Breast epithelium (tissue), 4 donors: ENCODE measurements around the gene TMEM150C. TPM values are rescaled to one million over a fixed set of nuclear protein-coding genes. Genes with fewer than 3 reads are reported as not detected.

Experiments
- DNase-seq, 2 donors: peaks; one replicate each; pipeline ENCODE4 v3.0.0-alpha.2; 2019; ENCODE audit warnings: low spot score in 2 of 2
- H3K27ac ChIP-seq, 2 donors: fragments of 200-600 bp; sonication (generic) in 1 of 2; one replicate each; pipeline ENCODE4 v1.5.1; 2016 to 2019; ENCODE audit warnings: mild to moderate bottlenecking in 1 of 2
- H3K27me3 ChIP-seq, 2 donors: fragments of 200-600 bp; sonication (generic) in 1 of 2; one replicate each; pipeline versions ENCODE4 v1.5.1 to v1.6.0; 2017 to 2019; ENCODE audit warnings: control low read depth in 1 of 2, mild to moderate bottlenecking in 1 of 2
- H3K36me3 ChIP-seq: fragments of 200-600 bp; one replicate; pipeline ENCODE4 v1.5.1; 2019
- H3K4me1 ChIP-seq, 2 donors: fragments of 200-600 bp; sonication (generic); one replicate each; pipeline ENCODE4 v1.5.1; 2016 to 2019; ENCODE audit warnings: control low read depth in 1 of 2
- H3K4me3 ChIP-seq, 3 donors: fragments of 200-600 bp; sonication (generic); 1 replicate in 2 of 3; 2 replicates in 1 of 3; pipeline ENCODE4 v1.5.1; 2016 to 2019; ENCODE audit warnings: mild to moderate bottlenecking in 3 of 3, moderate library complexity in 2 of 3
- H3K9me3 ChIP-seq, 2 donors: fragments of 200-600 bp; sonication (generic) in 1 of 2; one replicate each; pipeline ENCODE4 v1.5.1; 2016 to 2019; ENCODE audit warnings: control low read depth in 1 of 2
- POLR2A ChIP-seq: fragments of 450-650 bp; IDR thresholded peaks from one replicate; pipeline ENCODE4 v1.6.1; 2016; ENCODE audit warnings: antibody characterized with exemption, mild to moderate bottlenecking, moderate library complexity
- POLR2AphosphoS5 ChIP-seq, 3 donors: sonication (generic); formaldehyde crosslinking; IDR thresholded peaks; one replicate each; pipeline ENCODE4 v1.6.1; 2017; ENCODE audit warnings: antibody characterized with exemption in 3 of 3
- intact Hi-C: fragments of 100-400 bp; cut with DNase I; formaldehyde crosslinking; loops from one replicate; pipeline ENCODE4 v1.15.1; 2023; ENCODE audit warnings: low total_unique reads
- total RNA-seq, 3 donors: library from RNA; depleted of rRNA; stranded (reverse); fragments of >200 nt; gene quantifications; one replicate each; pipeline ENCODE4 v1.1.0, GENCODE V29; 2016
- TF ChIP-seq, protein P1 (sequence below), 3 donors: fragments of 450-650 bp; IDR thresholded peaks; one replicate each; pipeline ENCODE4 v1.5.1; 2016 to 2017; ENCODE audit warnings: antibody characterized with exemption in 3 of 3, mild to moderate bottlenecking in 3 of 3, moderate library complexity in 3 of 3

Gene TMEM150C
- total RNA-seq, 3 donors from 2014 or later = 38.3 to 52.1 (median 46.7) TPM

DNA sequence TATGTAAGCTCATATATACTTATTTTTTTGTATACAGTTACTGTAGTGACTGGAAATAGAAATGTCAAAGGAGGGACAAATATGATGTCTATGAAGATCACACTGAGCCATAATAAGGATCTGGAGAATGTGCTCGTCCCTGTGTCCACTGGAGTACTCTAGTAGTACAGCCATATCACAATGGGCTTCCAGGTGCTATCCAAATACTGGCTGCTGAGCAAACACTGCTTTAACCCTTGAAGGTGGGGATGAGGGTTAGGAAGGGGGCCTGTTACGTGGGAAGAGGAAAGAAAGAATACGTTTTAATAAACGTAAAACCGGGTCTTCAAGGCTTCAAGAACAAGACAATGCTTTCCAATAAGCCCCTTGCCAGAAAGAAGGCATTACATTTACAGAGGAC, 29.8 kb upstream of the TMEM150C start:
- H3K4me1 ChIP-seq = no peaks in the 10 kb centered on the region
- no peak overlapping the region for H3K4me3 ChIP-seq
- no peaks in the 10 kb centered on the region for H3K9me3 ChIP-seq
- TF ChIP-seq, protein P1, sequence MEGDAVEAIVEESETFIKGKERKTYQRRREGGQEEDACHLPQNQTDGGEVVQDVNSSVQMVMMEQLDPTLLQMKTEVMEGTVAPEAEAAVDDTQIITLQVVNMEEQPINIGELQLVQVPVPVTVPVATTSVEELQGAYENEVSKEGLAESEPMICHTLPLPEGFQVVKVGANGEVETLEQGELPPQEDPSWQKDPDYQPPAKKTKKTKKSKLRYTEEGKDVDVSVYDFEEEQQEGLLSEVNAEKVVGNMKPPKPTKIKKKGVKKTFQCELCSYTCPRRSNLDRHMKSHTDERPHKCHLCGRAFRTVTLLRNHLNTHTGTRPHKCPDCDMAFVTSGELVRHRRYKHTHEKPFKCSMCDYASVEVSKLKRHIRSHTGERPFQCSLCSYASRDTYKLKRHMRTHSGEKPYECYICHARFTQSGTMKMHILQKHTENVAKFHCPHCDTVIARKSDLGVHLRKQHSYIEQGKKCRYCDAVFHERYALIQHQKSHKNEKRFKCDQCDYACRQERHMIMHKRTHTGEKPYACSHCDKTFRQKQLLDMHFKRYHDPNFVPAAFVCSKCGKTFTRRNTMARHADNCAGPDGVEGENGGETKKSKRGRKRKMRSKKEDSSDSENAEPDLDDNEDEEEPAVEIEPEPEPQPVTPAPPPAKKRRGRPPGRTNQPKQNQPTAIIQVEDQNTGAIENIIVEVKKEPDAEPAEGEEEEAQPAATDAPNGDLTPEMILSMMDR (IDR thresholded peaks at IDR 0.05) = no peak
- TF ChIP-seq POLR2A = no peak
- no peak for TF ChIP-seq POLR2AphosphoS5 (IDR thresholded peaks at IDR 0.05)
- H3K36me3 ChIP-seq = no peaks in the 10 kb centered on the region
- no peak for DNase-seq
- H3K27me3 ChIP-seq = no peaks in the 10 kb centered on the region
- no peak overlapping the region for H3K27ac ChIP-seq
- intact Hi-C loops = no loop called here

DNA sequence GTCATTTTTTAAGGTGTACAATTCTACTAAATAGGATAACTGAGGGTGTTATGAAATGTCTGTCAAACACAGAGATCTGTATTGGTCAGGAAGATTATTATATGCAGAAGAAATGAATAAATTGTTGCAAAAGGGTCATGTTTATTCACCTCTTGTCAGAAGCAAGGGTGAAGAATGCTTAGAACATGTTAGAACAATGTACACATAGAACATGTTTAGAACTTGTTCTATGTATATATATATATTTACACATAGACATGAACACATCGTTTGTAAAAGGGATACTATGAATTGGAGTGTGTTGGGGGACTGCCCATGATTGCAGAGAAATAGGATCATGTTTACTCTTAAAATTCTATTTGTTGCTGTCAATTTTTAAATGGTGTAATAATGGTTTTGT, 28.0 kb upstream of the TMEM150C start:
- intact Hi-C loops = no loop called here
- H3K36me3 ChIP-seq = no peaks in the 10 kb centered on the region
- no peaks in the 10 kb centered on the region for H3K4me1 ChIP-seq
- H3K27me3 ChIP-seq = no peaks in the 10 kb centered on the region
- no peak overlapping the region for H3K27ac ChIP-seq
- no peak overlapping the region for H3K4me3 ChIP-seq
- H3K9me3 ChIP-seq = no peaks in the 10 kb centered on the region
- TF ChIP-seq POLR2A (no peak), POLR2AphosphoS5 (IDR thresholded peaks at IDR 0.05) (no peak)
- TF ChIP-seq, protein P1 (IDR thresholded peaks at IDR 0.05) = no peak
- DNase-seq = no peak

DNA sequence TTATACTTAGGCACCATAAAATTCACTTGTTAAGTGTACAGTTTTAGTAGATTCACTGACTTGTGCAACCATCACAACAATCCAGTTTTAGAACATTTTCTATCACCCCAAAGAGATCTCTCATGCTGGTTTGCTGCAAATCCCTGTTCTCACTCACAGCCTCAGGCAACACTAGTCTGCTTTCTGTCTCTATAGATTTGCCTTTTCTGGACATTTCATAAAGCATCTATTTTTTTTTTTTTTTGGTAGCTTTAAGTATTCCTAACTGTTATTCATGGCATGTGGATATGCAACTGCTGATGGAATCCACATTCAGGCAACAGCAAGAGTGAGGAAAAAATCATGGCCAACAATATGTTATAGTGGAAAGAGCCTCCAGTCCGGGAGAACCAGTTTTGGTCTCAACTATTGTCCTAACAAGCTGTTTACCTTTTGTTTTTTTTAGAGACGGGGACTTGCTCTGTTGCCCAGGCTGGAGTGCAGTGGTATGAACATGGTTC, 27.0 kb upstream of the TMEM150C start:
- Histone ChIP-seq H3K36me3 (no peaks in the 10 kb centered on the region), H3K27ac (no peak overlapping the region), H3K9me3 (no peaks in the 10 kb centered on the region), H3K4me1 (no peaks in the 10 kb centered on the region), H3K4me3 (no peak overlapping the region), H3K27me3 (no peaks in the 10 kb centered on the region)
- intact Hi-C loops = no loop called here
- TF ChIP-seq POLR2AphosphoS5 (IDR thresholded peaks at IDR 0.05) = no peak
- TF ChIP-seq, protein P1 (IDR thresholded peaks at IDR 0.05) = no peak
- no peak for TF ChIP-seq POLR2A
- no peak for DNase-seq

DNA sequence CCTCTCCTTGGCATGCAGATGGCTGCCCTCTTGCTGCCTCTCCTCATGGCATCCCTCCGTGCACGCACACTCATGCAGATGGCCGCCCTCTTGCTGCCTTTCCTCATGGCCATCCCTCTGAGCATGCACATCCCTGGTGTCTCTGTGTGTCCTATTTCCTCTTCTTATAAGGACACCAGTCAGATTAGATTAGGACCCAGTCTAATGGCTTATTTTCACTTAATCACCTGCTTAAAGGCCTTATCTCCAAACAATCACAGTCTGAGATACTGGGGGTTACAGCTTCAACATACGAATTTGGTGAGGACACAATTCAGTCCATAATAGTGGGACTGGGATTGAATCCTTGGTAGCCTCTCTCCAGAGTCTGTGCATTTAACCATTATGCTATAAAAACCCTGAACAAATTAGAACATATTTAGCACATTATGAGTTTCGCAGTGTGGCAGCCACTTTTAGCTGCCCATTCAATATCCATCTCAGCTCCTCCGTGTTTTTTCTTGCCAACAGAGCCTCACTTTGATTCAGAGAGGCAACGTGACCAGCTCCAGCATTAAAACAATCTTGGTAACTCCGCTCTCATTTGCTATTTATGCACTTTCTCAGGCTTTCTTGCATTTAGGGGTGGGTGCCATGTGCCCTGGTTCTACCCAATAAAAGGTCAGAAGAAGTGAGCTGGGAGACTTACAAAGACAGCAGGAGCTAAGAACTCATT, 26.2 kb upstream of the TMEM150C start:
- H3K4me3 ChIP-seq = no peak overlapping the region
- no peak for DNase-seq
- no peaks in the 10 kb centered on the region for H3K36me3 ChIP-seq
- H3K27me3 ChIP-seq = no peaks in the 10 kb centered on the region
- H3K9me3 ChIP-seq = no peaks in the 10 kb centered on the region
- TF ChIP-seq POLR2A = no peak
- TF ChIP-seq, protein P1 (IDR thresholded peaks at IDR 0.05) = no peak
- TF ChIP-seq POLR2AphosphoS5 (IDR thresholded peaks at IDR 0.05) = no peak
- no peak overlapping the region for H3K27ac ChIP-seq
- intact Hi-C loops = no loop called here
- no peaks in the 10 kb centered on the region for H3K4me1 ChIP-seq

DNA sequence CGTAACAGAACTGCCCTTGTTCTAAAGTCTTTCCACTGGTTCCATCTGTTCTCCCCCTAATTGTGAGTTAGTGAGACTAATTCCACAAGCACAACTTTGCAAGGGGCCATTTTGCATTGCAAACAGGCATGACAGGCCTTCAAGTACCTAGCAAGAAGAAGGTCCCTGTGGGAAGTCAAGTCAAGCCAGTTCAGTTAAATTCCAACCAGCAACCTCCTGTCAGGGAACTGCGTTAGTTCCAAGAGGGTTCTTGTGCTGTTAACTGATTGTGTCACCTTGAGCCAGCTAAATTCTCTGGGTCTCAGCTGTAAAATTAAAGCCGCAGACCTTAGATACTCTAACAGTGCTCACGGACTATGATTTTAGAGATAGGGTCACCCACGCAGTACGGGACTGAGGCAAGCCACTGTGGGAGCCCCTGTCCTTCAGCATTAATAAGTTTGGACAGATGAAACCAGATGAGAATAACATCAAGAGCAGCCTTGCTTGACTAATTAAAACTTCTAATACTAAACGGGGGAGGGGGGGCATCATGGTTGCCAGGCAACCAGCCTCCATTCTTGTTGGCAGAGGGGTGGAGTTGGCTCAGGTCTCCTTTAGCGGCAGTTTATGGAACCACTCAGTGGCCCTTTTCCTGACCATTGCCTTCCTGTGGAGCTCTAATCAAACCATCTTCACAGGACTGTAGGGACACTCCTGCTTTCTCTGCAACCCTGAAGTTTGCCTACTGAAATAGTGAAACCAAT, 24.1 kb upstream of the TMEM150C start:
- no peak overlapping the region for H3K27ac ChIP-seq
- intact Hi-C loops = no loop called here
- no peak for DNase-seq
- no peak overlapping the region for H3K4me3 ChIP-seq
- no peaks in the 10 kb centered on the region for H3K4me1 ChIP-seq
- TF ChIP-seq POLR2AphosphoS5 (IDR thresholded peaks at IDR 0.05) = no peak
- no peak for TF ChIP-seq POLR2A
- TF ChIP-seq, protein P1 (IDR thresholded peaks at IDR 0.05) = no peak
- H3K36me3 ChIP-seq = no peaks in the 10 kb centered on the region
- no peaks in the 10 kb centered on the region for H3K9me3 ChIP-seq
- no peaks in the 10 kb centered on the region for H3K27me3 ChIP-seq
